OCI-LY1 (cell line): ENCODE measurements around the gene BMP5.

Source experiments
- H2AFZ ChIP-seq: fragments of 200-600 bp; sonication (generic), shearing (Covaris generic); 2 replicates; pipeline ENCODE4 v1.6.0; 2014; ENCODE audit warnings: antibody characterized with exemption, mild to moderate bottlenecking, low read length
- H3F3A ChIP-seq: fragments of 200-600 bp; sonication (generic), shearing (Covaris generic); 2 replicates; pipeline ENCODE4 v1.6.0; 2014; ENCODE audit warnings: mild to moderate bottlenecking, antibody characterized with exemption, low read length, moderate library complexity; ENCODE audit not compliant: insufficient read depth
- H3K27ac ChIP-seq: fragments of 200-600 bp; sonication (generic); 2 replicates; pipeline ENCODE4 v1.5.1; 2014; ENCODE audit warnings: low read length, mixed run types, mild to moderate bottlenecking, low read depth; ENCODE audit not compliant: poor library complexity, severe bottlenecking
- H3K27me3 ChIP-seq: fragments of 200-600 bp; sonication (generic); 2 replicates; pipeline ENCODE4 v1.6.0; 2014; ENCODE audit warnings: antibody characterized with exemption, mild to moderate bottlenecking, low read length, moderate library complexity; ENCODE audit not compliant: insufficient read depth
- H3K36me3 ChIP-seq: fragments of 200-600 bp; sonication (generic); 2 replicates; pipeline ENCODE4 v1.6.1; 2014; ENCODE audit warnings: mild to moderate bottlenecking, antibody characterized with exemption, low read length, moderate library complexity, mixed read lengths; ENCODE audit not compliant: insufficient read depth
- H3K4me1 ChIP-seq: fragments of 200-600 bp; sonication (generic); 2 replicates; pipeline ENCODE4 v1.5.1; 2014; ENCODE audit warnings: mild to moderate bottlenecking, low read length, moderate library complexity; ENCODE audit not compliant: insufficient read depth, severe bottlenecking
- H3K4me2 ChIP-seq: fragments of 200-600 bp; sonication (generic), shearing (Covaris generic); 2 replicates; pipeline ENCODE4 v1.6.1; 2014; ENCODE audit warnings: low read length
- H3K4me3 ChIP-seq: fragments of 200-600 bp; sonication (generic); 2 replicates; pipeline ENCODE4 v1.5.1; 2014; ENCODE audit warnings: low read length, low read depth, mild to moderate bottlenecking, mixed read lengths; ENCODE audit not compliant: poor library complexity, severe bottlenecking
- H3K79me2 ChIP-seq: fragments of 200-600 bp; shearing (Covaris generic); 2 replicates; pipeline ENCODE4 v1.6.1; 2016; ENCODE audit warnings: mixed run types, low read length, mixed read lengths; ENCODE audit not compliant: insufficient read depth
- H3K9ac ChIP-seq: fragments of 200-600 bp; sonication (generic), shearing (Covaris generic); 2 replicates; pipeline ENCODE4 v1.6.1; 2014; ENCODE audit warnings: mild to moderate bottlenecking, low read length, mixed read lengths
- H3K9me2 ChIP-seq: fragments of 200-600 bp; sonication (generic), shearing (Covaris generic); 2 replicates; pipeline ENCODE4 v1.6.1; 2014; ENCODE audit warnings: low read depth, mild to moderate bottlenecking, low read length, mixed read lengths
- H3K9me3 ChIP-seq: fragments of 200-600 bp; shearing (Covaris generic); 2 replicates; pipeline ENCODE4 v1.6.1; 2014; ENCODE audit warnings: low read length, mixed read lengths
- H4K20me1 ChIP-seq: fragments of 200-600 bp; sonication (generic), shearing (Covaris generic); 2 replicates; pipeline ENCODE4 v1.6.0; 2016; ENCODE audit warnings: mild to moderate bottlenecking, low read length; ENCODE audit not compliant: insufficient read depth
- EZH2 ChIP-seq: fragments of 200-600 bp; sonication (generic), shearing (Covaris generic); IDR thresholded peaks from 2 replicates; pipeline ENCODE4 v1.8.0; 2017; ENCODE audit warnings: borderline replicate concordance, mixed run types, mild to moderate bottlenecking, antibody characterized with exemption, low read length, moderate library complexity, mixed read lengths
- TF ChIP-seq, protein P1 (sequence below): fragments of 200-600 bp; sonication (generic), shearing (Covaris generic); IDR thresholded peaks from 2 replicates; pipeline ENCODE4 v1.5.1; 2017; ENCODE audit warnings: mild to moderate bottlenecking, antibody characterized with exemption, low read length, moderate library complexity, mixed read lengths

BMP5 gene

DNA sequence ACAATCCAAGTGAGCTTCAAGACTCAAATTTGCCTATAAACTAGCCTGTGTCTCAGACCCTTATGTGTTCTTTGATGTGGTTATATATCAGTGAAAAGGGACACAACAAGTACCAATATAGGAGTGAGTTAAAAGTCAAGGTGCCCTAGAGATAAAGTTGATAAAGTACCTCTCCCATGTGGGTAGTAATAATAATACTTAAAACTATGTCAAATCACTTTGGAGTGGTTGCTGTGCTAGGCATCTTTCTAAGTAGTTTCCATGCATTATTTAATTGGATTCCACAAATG, 100.4 kb downstream of the BMP5 start:
- no peaks in the 10 kb centered on the region for H3F3A ChIP-seq
- no peak overlapping the region for H3K27ac ChIP-seq
- no peak overlapping the region for H3K4me3 ChIP-seq
- H3K9me3 ChIP-seq: no peaks in the 10 kb centered on the region
- no peak overlapping the region for H2AFZ ChIP-seq
- no peaks in the 10 kb centered on the region for H3K36me3 ChIP-seq
- no peaks in the 10 kb centered on the region for H3K4me1 ChIP-seq
- no peaks in the 10 kb centered on the region for H3K79me2 ChIP-seq
- no peak overlapping the region for H3K9ac ChIP-seq
- H4K20me1 ChIP-seq: no peaks in the 10 kb centered on the region
- H3K4me2 ChIP-seq: no peak overlapping the region
- no peaks in the 10 kb centered on the region for H3K9me2 ChIP-seq
- no peak for TF ChIP-seq EZH2
- TF ChIP-seq, protein P1, sequence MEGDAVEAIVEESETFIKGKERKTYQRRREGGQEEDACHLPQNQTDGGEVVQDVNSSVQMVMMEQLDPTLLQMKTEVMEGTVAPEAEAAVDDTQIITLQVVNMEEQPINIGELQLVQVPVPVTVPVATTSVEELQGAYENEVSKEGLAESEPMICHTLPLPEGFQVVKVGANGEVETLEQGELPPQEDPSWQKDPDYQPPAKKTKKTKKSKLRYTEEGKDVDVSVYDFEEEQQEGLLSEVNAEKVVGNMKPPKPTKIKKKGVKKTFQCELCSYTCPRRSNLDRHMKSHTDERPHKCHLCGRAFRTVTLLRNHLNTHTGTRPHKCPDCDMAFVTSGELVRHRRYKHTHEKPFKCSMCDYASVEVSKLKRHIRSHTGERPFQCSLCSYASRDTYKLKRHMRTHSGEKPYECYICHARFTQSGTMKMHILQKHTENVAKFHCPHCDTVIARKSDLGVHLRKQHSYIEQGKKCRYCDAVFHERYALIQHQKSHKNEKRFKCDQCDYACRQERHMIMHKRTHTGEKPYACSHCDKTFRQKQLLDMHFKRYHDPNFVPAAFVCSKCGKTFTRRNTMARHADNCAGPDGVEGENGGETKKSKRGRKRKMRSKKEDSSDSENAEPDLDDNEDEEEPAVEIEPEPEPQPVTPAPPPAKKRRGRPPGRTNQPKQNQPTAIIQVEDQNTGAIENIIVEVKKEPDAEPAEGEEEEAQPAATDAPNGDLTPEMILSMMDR: no peak
- no peaks in the 10 kb centered on the region for H3K27me3 ChIP-seq

DNA sequence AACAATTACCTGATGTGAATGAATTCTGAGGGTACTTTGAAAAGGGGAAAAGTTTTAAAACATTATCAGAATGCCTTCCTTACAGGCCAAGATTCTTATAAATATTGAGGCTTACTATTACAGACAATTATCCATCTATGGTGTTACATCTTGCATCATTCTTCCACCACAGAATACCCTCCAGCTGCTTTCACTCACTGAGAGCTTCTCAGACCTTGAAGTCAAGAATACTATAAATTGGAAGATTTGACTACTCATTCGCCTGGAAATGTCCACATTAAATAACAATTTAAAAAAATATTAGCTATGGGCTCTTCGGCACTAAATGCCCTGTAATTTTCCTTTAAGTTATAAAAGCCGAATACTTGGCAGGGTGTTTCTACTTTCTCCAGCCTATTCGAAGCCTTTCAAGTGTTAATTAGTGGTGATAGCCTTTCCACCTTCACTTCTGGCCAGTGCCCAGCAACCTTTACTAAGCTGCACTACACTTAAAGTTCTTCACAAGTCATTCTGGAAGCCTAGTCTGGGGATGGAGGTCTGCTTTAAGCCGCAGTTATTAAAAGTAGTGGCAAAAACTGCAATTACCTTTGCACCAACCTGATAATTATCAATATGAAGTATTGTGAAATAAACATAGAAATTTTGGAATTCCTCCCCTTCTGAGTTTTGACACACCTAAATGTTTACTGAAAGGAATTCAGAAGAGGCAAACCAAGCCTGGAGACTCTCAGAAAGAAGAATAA, 100.9 kb downstream of the BMP5 start:
- H3K9me2 ChIP-seq: no peaks in the 10 kb centered on the region
- TF ChIP-seq, protein P1: no peak
- TF ChIP-seq EZH2: no peak
- no peaks in the 10 kb centered on the region for H3K9me3 ChIP-seq
- H3K4me2 ChIP-seq: no peak overlapping the region
- no peaks in the 10 kb centered on the region for H3K4me1 ChIP-seq
- no peaks in the 10 kb centered on the region for H3K79me2 ChIP-seq
- no peak overlapping the region for H3K4me3 ChIP-seq
- no peaks in the 10 kb centered on the region for H3K27me3 ChIP-seq
- no peak overlapping the region for H2AFZ ChIP-seq
- no peak overlapping the region for H3K27ac ChIP-seq
- H3F3A ChIP-seq: no peaks in the 10 kb centered on the region
- no peaks in the 10 kb centered on the region for H3K36me3 ChIP-seq
- no peak overlapping the region for H3K9ac ChIP-seq
- H4K20me1 ChIP-seq: no peaks in the 10 kb centered on the region

DNA sequence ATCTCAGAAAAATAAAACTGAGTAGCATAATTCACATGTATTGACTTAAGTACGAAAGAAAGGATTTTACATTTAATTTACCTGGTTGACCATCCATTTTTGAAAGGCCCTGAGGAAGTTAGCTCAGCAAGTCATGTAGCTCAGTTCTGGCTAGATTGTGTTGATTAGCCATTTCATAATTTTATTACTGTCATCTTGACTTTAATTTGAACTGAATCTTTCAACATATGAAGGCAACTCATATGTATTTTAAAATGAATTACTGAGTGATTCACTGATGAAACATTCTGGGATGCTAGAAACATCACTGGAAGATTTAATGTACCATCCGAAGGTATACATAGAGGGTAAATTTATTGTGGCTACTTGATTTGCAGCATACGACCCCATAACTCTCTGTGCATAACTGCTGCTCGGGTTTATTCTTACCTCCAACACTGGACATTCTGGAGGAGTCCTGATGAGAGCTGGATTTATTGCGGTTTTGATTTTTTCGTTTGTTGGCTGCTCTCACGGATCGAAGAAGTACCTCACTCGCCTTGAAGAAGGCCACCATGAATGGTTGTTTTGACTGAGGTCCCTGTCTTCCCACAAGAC, 101.7 kb downstream of the BMP5 start:
- H3K9me2 ChIP-seq: no peaks in the 10 kb centered on the region
- no peaks in the 10 kb centered on the region for H3F3A ChIP-seq
- no peaks in the 10 kb centered on the region for H3K27me3 ChIP-seq
- H4K20me1 ChIP-seq: no peaks in the 10 kb centered on the region
- H2AFZ ChIP-seq: no peak overlapping the region
- H3K4me3 ChIP-seq: no peak overlapping the region
- H3K36me3 ChIP-seq: no peaks in the 10 kb centered on the region
- H3K9ac ChIP-seq: no peak overlapping the region
- H3K27ac ChIP-seq: no peak overlapping the region
- no peaks in the 10 kb centered on the region for H3K4me1 ChIP-seq
- TF ChIP-seq, protein P1: no peak
- no peak for TF ChIP-seq EZH2
- no peaks in the 10 kb centered on the region for H3K79me2 ChIP-seq
- no peak overlapping the region for H3K4me2 ChIP-seq
- H3K9me3 ChIP-seq: no peaks in the 10 kb centered on the region
